ENCODE results near the gene FSTL5. TPM values are rescaled to one million over a fixed set of nuclear protein-coding genes. Genes with fewer than 3 reads are reported as not detected.

FSTL5 gene
- total RNA-seq, 1 experiment from 2014 or later: not detected

- DNase-seq (ENCODE audit: unreplicated experiment): no peak
- Mint-ChIP-seq H3K36me3 (ENCODE audit: insufficient read depth, unreplicated experiment) (no peaks in the 10 kb centered on the region), H3K4me3 (ENCODE audit: unreplicated experiment) (no peak overlapping the region), H3K9me3 (ENCODE audit: unreplicated experiment) (no peaks in the 10 kb centered on the region), H3K27me3 (ENCODE audit: insufficient read depth, unreplicated experiment) (no peaks in the 10 kb centered on the region), H3K4me1 (ENCODE audit: insufficient read depth, unreplicated experiment) (peaks cover 8% of the 10 kb centered on the region), H3K27ac (ENCODE audit: low read depth, unreplicated experiment) (no peak overlapping the region)
- ChIA-PET CTCF (interaction anchor here (0.6 to 2.8 kb wide), 3 partner anchors 611 to 1132 kb away, joined by 3 to 10 read pairs (median 3); no protein-coding TSS in a partner anchor), POLR2A (interaction anchor here (0.6 kb wide), 1 partner anchor 43 kb away, joined by 3 read pairs; no protein-coding TSS in a partner anchor)
- intact Hi-C loops (cut with micrococcal nuclease): no loop called here
- TF ChIP-seq, protein P1, sequence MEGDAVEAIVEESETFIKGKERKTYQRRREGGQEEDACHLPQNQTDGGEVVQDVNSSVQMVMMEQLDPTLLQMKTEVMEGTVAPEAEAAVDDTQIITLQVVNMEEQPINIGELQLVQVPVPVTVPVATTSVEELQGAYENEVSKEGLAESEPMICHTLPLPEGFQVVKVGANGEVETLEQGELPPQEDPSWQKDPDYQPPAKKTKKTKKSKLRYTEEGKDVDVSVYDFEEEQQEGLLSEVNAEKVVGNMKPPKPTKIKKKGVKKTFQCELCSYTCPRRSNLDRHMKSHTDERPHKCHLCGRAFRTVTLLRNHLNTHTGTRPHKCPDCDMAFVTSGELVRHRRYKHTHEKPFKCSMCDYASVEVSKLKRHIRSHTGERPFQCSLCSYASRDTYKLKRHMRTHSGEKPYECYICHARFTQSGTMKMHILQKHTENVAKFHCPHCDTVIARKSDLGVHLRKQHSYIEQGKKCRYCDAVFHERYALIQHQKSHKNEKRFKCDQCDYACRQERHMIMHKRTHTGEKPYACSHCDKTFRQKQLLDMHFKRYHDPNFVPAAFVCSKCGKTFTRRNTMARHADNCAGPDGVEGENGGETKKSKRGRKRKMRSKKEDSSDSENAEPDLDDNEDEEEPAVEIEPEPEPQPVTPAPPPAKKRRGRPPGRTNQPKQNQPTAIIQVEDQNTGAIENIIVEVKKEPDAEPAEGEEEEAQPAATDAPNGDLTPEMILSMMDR (IDR thresholded peaks at IDR 0.05; ENCODE audit: unreplicated experiment): no peak
- no TSS peak for BruUV-seq (replicated peaks)
Observed at GRCh38 chr4:162170509-162170908, 6.7 kb upstream of the FSTL5 start.

- peak overlapping the region; percentile 79 for H3K4me3 Mint-ChIP-seq (ENCODE audit: unreplicated experiment)
- H3K36me3 Mint-ChIP-seq (ENCODE audit: insufficient read depth, unreplicated experiment): no peaks in the 10 kb centered on the region
- peak; percentile 43 for DNase-seq (ENCODE audit: unreplicated experiment)
- no TSS peak for BruUV-seq (replicated peaks)
- TF ChIP-seq, protein P1 (IDR thresholded peaks at IDR 0.05; ENCODE audit: unreplicated experiment): no peak
- H3K27ac Mint-ChIP-seq (ENCODE audit: low read depth, unreplicated experiment): no peak overlapping the region
- intact Hi-C loops (cut with micrococcal nuclease): loop anchor here (5.0 to 10.0 kb wide), 3 partner anchors 210 to 840 kb away; no protein-coding TSS in a partner anchor
- ChIA-PET CTCF (interaction anchor here (0.6 to 1.2 kb wide), 8 partner anchors 10 to 1419 kb away, joined by 3 to 5 read pairs (median 3); no protein-coding TSS in a partner anchor), POLR2A (interaction anchor here (0.7 to 1.5 kb wide), 2 partner anchors 585 to 598 kb away, joined by 4 to 5 read pairs; no protein-coding TSS in a partner anchor)
- H3K4me1 Mint-ChIP-seq (ENCODE audit: insufficient read depth, unreplicated experiment): peaks cover 10% of the 10 kb centered on the region
- H3K9me3 Mint-ChIP-seq (ENCODE audit: unreplicated experiment): no peaks in the 10 kb centered on the region
- H3K27me3 Mint-ChIP-seq (ENCODE audit: insufficient read depth, unreplicated experiment): no peaks in the 10 kb centered on the region
Observed at GRCh38 chr4:162164906-162165510, 1.2 kb upstream of the FSTL5 start.

- intact Hi-C loops (cut with micrococcal nuclease): loop anchor here (10.0 kb wide), 2 partner anchors 208 to 838 kb away; no protein-coding TSS in a partner anchor
Observed at GRCh38 chr4:162162672-162163071, 1.1 kb downstream of the FSTL5 start.

DNA sequence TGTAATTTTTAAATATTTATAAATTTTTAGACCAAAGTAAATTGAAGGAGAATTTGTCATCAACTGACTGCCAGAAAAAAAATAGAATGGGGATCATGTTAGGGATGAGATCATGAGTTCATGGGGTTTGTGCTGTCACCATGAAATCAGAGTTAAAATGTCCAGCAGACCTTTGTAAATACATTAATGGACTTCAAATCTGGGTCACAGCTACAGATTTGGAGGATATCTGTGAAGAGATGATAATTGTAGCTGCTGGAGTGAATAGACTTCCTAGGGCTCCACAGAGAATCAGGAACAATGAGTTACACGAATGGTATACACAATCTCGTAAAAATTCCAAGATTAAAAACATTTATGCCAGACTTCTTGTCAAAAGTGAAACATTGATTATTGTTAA is 6.6 kb downstream of the FSTL5 start:
- TF ChIP-seq, protein P1 (IDR thresholded peaks at IDR 0.05; ENCODE audit: unreplicated experiment): no peak
- Mint-ChIP-seq H3K9me3 (ENCODE audit: unreplicated experiment) (no peaks in the 10 kb centered on the region), H3K27me3 (ENCODE audit: insufficient read depth, unreplicated experiment) (no peaks in the 10 kb centered on the region), H3K27ac (ENCODE audit: low read depth, unreplicated experiment) (no peak overlapping the region), H3K4me3 (ENCODE audit: unreplicated experiment) (no peak overlapping the region), H3K4me1 (ENCODE audit: insufficient read depth, unreplicated experiment) (no peaks in the 10 kb centered on the region), H3K36me3 (ENCODE audit: insufficient read depth, unreplicated experiment) (no peaks in the 10 kb centered on the region)
- ChIA-PET POLR2A (no interaction called here), CTCF (interaction anchor here (1.3 kb wide), 1 partner anchor 11 kb away, joined by 6 read pairs; no protein-coding TSS in a partner anchor)
- no peak for DNase-seq (ENCODE audit: unreplicated experiment)
- intact Hi-C loops (cut with micrococcal nuclease): no loop called here
- no TSS peak for BruUV-seq (replicated peaks)

More at GRCh38 chr4:162162672-162163071, 1.1 kb downstream of the FSTL5 start:
- H3K27ac Mint-ChIP-seq (ENCODE audit: low read depth, unreplicated experiment): no peak overlapping the region
- no peaks in the 10 kb centered on the region for H3K9me3 Mint-ChIP-seq (ENCODE audit: unreplicated experiment)
- DNase-seq (ENCODE audit: unreplicated experiment): no peak
- TF ChIP-seq, protein P1 (IDR thresholded peaks at IDR 0.05; ENCODE audit: unreplicated experiment): no peak
- BruUV-seq (replicated peaks): no TSS peak
- ChIA-PET CTCF (interaction anchor here (1.3 kb wide), 1 partner anchor 205 kb away, joined by 3 read pairs; no protein-coding TSS in a partner anchor), POLR2A (no interaction called here)
- H3K4me1 Mint-ChIP-seq (ENCODE audit: insufficient read depth, unreplicated experiment): peaks cover 10% of the 10 kb centered on the region
- H3K4me3 Mint-ChIP-seq (ENCODE audit: unreplicated experiment): no peak overlapping the region
- H3K36me3 Mint-ChIP-seq (ENCODE audit: insufficient read depth, unreplicated experiment): no peaks in the 10 kb centered on the region
- no peaks in the 10 kb centered on the region for H3K27me3 Mint-ChIP-seq (ENCODE audit: insufficient read depth, unreplicated experiment)
